HT-29 (cell line): Measurements from ENCODE around the gene RCC1. TPM values are rescaled to one million over a fixed set of nuclear protein-coding genes. Genes with fewer than 3 reads are reported as not detected.
"Not testable (repeated sequence)": the region's sequence is repeated elsewhere in the genome, so short reads cannot be mapped to it uniquely, and the experiment has no call there.

Source experiments
- DNase-seq: peaks from one replicate; pipeline ENCODE4 v3.0.0-alpha.2; 2015; ENCODE audit warnings: low spot score
- total RNA-seq: library from RNA; depleted of rRNA; stranded (reverse); fragments of >200 nt; shearing (Covaris generic); gene quantifications from 2 replicates; pipeline ENCODE4 v1.2.3, GENCODE V29; 2014

The RCC1 gene
- total RNA-seq, 1 experiment from 2014 or later: 131 TPM

DNA sequence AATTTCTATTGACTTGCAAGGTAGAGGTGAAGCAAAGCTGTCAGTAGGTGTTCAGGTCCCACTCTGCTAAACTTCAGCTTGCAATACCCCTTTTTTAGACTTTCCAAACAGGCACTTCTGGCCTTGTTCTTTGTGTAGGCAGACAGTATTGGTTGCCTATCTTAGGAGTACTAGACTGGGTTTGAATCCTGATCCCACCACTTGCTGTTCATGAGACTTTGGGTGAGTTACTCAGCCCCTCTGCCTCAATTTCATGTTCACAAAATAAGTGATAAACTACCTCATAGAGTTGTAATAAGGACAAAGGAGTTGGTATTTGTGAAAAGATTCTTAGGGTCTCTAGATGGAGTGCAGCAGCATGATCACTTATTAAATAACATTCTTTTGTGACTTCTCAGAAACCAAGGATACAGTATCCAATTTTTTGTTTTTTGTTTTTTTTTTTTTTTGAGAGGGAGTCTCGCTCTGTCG, 5.2 kb downstream of the RCC1 start:
- DNase-seq: no peak

DNA sequence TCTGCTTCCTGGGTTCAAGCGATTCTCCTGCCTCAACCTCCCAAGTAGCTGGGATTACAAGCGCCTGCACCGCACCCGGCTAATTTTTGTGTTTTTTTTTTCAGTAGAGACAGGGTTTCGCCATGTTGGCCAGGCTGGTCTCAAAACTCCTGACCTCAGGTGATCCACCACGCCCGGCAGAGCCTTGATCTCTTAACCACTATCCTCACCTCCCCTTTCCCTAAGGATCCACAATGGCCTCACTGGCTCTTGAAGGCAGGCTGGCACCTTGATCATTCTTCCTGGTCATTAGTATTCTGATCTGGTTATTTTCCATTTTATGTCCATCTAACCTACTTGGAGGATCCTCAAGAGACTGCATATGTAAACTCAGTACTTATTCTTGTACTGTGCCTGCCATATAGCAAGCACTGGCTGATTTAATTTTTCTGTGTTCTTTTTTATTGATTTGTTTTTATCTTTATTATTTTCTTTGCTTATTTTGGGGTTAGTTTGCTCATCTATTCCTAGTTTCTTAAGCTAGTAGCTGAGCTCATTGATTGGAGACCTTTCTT, 6.3 kb downstream of the RCC1 start:
- no peak for DNase-seq

GRCh38 chr1:28514445-28514933, 8.6 kb downstream of the RCC1 start:
- DNase-seq: not testable (repeated sequence)

GRCh38 chr1:28516518-28516956, 10.7 kb downstream of the RCC1 start:
- DNase-seq: no peak

DNA sequence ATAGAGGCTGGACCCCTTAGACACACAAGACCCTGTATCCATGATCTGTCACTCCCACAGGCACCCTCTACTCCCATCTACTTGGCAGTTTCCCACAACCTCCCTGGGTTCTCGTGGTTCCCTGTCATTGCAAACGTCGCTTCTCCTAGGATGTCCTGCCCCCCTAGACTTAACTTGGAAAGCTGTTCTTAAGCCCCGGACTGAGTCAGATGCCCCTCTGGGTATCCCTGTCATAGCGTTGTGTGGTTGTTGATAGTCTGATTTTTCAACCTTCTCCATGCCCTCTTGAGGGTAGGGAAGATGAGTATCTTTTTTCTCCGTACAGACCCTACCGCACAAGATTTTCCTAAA, 11.8 kb downstream of the RCC1 start:
- no peak for DNase-seq

GRCh38 chr1:28518000-28518744, 12.3 kb downstream of the RCC1 start:
- DNase-seq: peak; percentile 92

DNA sequence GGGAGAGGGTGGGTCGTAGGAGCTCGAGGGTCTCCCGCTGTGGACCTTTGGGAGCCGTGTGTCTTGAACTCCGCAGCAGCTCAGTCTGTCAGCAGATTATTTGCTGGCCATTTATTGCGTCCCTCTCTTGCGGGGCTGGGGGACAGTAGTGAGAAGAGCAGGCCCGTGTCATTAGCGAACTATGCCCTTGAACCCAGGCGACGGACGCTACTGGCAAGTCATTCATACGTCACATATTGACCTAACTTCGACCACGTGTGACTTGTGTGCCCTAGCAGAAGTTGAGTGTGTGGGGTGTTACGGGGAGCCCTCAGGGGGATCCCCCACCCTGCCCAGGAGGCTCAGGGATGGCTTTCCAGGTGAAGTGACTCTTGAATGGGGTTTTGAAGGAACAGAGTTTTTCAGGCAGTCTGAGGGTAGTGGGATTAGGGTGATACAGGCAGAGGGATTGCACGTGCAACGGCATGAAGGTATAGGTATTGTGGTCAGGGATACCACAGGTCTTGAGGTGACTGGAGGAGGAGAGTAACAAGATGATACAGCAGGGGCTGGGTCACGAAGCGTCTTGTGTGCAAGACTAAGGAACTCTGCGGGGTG, 13.0 kb downstream of the RCC1 start:
- DNase-seq: peak; percentile 65

GRCh38 chr1:28519946-28520725, 14.3 kb downstream of the RCC1 start:
- DNase-seq: no peak

GRCh38 chr1:28520796-28521195, 15.0 kb downstream of the RCC1 start:
- DNase-seq: not testable (repeated sequence)

GRCh38 chr1:28521502-28522164, 15.8 kb downstream of the RCC1 start:
- DNase-seq: no peak

DNA sequence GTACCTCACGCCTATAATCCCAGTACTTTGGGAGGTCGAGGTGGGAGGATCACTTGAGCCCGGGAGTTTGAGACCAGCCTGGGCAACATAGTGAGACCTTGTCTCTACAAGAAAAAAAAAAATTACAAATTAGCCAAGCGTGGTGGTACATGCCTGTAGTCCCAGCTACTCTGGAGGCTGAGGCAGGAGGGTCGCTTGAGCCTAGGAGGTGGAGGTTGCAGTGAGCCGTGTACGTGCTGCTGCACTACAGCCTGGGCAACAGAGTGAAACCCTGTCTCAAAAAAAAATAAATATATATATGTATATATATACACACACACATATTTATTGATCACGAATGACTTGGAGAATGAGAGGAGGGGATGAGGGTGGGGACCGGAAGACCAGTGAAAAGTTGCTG, 16.7 kb downstream of the RCC1 start:
- DNase-seq: not testable (repeated sequence)

- not testable (repeated sequence) for DNase-seq
These were observed 19.3 kb downstream of the RCC1 start for GRCh38 chr1:28525002-28525642.

DNA sequence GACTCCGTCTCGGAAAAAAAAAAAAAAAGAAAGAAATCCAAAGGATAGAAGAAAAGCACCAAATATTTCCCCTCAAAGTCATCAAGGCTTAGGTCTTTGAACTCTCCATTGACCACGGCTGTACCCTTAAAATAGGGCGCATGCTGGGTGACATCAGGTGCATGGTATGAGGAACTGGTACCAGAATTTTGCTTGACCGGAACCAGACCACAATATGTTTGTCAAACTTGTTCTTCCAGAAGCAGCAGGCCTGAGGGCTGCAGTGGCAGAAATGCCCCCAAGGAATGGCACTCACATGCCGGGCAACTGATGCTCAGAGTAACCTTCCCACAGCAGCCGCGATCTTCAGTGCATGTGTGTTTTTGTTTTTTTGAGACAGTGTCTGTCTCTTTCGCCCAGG, 21.0 kb downstream of the RCC1 start:
- DNase-seq: peak; percentile 87

GRCh38 chr1:28530456-28530855, 24.6 kb downstream of the RCC1 start:
- no peak for DNase-seq

DNA sequence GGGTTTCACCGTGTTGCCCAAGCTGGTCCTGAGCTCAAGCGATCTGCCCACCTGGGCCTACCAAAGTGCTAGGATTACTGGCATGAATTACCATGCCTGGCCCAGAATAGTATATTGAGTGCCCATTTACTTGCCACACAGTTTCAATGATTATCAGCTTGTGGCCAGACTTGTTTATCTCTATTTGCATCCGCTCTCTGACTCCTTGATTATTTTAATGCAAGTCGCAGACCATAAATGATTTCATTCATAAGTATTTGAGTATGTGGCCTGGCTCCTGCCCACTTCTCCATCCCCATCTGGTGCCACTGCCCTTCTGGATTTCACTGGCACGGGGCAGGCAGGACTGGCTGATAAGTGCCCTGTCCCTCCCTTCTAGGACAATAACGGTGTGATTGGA, 28.8 kb downstream of the RCC1 start:
- DNase-seq: no peak

GRCh38 chr1:28535180-28535579, 29.3 kb downstream of the RCC1 start:
- no peak for DNase-seq

GRCh38 chr1:28537457-28538199, 31.8 kb downstream of the RCC1 start:
- DNase-seq: no peak

GRCh38 chr1:28538286-28538685, 32.4 kb downstream of the RCC1 start:
- DNase-seq: no peak

- DNase-seq: no peak
These were observed 34.8 kb downstream of the RCC1 start for GRCh38 chr1:28540651-28541050.

- DNase-seq: not testable (repeated sequence)
These were observed 35.7 kb downstream of the RCC1 start for GRCh38 chr1:28541414-28542015.
